HCT116 (cell line): ENCODE results near the gene LRRC2. TPM values are rescaled to one million over a fixed set of nuclear protein-coding genes. Genes with fewer than 3 reads are reported as not detected.
A peak's percentile ranks its signal among the peaks of the same experiment; 100 is the strongest.

Experiments used
- ATAC-seq: fragments of 200-7000 bp; cut with Tn5 transposase; 2 replicates; pipeline ENCODE4 v1.9.1; 2020; ENCODE audit warnings: mild to moderate bottlenecking, moderate library complexity
- BruUV-seq: library from RNA; stranded (reverse); fragments of 400-500 nt; replicated peaks from 2 replicates; lab custom pipeline; 2021; lab: Mats Ljungman, UMichigan
- CTCF ChIA-PET: fragments of 300-600 bp; sonication (Branson Sonifier 250); formaldehyde crosslinking; loops from one replicate; lab custom pipeline; 2021; ENCODE audit warnings: antibody characterized with exemption; lab: Charles Lee
- POLR2A ChIA-PET: fragments of 300-600, 350-600 bp; sonication (Branson Sonifier 250); formaldehyde crosslinking; loops from one replicate; lab custom pipeline; 2021; ENCODE audit warnings: antibody characterized with exemption; lab: Charles Lee
- RAD21 ChIA-PET, 2 experiments: fragments of 300-600 bp; sonication (Branson Sonifier 250); formaldehyde crosslinking; loops; one replicate each; lab custom pipeline; 2023; ENCODE audit warnings: low total read pairs in 2 of 2; ENCODE audit not compliant: uncharacterized antibody in 2 of 2, unreplicated experiment in 2 of 2, low non-redundant PET in 1 of 2; lab: Charles Lee
- DNase-seq: peaks from one replicate; pipeline ENCODE4 v3.0.0-alpha.2; 2010; ENCODE audit warnings: low read depth, low spot score
- H2AFZ ChIP-seq: fragments of 200-600 bp; shearing (Covaris generic), sonication (generic); 2 replicates; pipeline ENCODE4 v1.6.1; 2017; ENCODE audit warnings: low read depth, mixed run types, mixed read lengths, antibody characterized with exemption, low read length; ENCODE audit not compliant: poor library complexity, severe bottlenecking
- H3K27ac ChIP-seq: 2 replicates; pipeline ENCODE4 v1.5.1; 2012; ENCODE audit warnings: low read depth, low read length
- H3K27me3 ChIP-seq: fragments of 200-600 bp; sonication (generic); 2 replicates; pipeline ENCODE4 v1.6.1; 2016; ENCODE audit warnings: mixed run types, low read length, mixed read lengths; ENCODE audit not compliant: insufficient read depth
- H3K36me3 ChIP-seq, 2 experiments: fragments of 200-500 bp in 1 of 2; fragments of 200-600 bp in 1 of 2; sonication (Bioruptor generic) in 1 of 2; sonication (generic) in 1 of 2; 2 replicates each; pipeline versions ENCODE4 v1.5.1 to v1.6.1; 2014 to 2016; ENCODE audit warnings: low read length in 2 of 2, inconsistent platforms in 1 of 2, mixed read lengths in 1 of 2, mixed run types in 1 of 2; ENCODE audit not compliant: insufficient read depth in 2 of 2, control insufficient read depth in 1 of 2
- H3K4me1 ChIP-seq, 2 experiments: fragments of 200-600 bp in 1 of 2; sonication (generic) in 1 of 2; 2 replicates each; pipeline versions ENCODE4 v1.5.1 to v1.6.1; 2012 to 2017; ENCODE audit warnings: low read length in 2 of 2, inconsistent platforms in 1 of 2, mild to moderate bottlenecking in 1 of 2, mixed read lengths in 1 of 2, mixed run types in 1 of 2, moderate library complexity in 1 of 2; ENCODE audit not compliant: insufficient read depth in 2 of 2, control insufficient read depth in 1 of 2
- H3K4me2 ChIP-seq: fragments of 200-600 bp; sonication (generic); 2 replicates; pipeline ENCODE4 v1.6.1; 2017; ENCODE audit warnings: mixed run types, low read length, mixed read lengths
- H3K4me3 ChIP-seq, 2 experiments: fragments of 200-600 bp in 1 of 2; sonication (generic) in 1 of 2; replicated peaks in 1 of 2; 2 replicates each; pipeline ENCODE4 v1.5.1; 2011 to 2016; ENCODE audit warnings: low read length in 2 of 2, control low read depth in 1 of 2, low read depth in 1 of 2, mild to moderate bottlenecking in 1 of 2, mixed read lengths in 1 of 2, mixed run types in 1 of 2
- H3K79me2 ChIP-seq: fragments of 200-600 bp; sonication (generic); 2 replicates; pipeline ENCODE4 v1.6.1; 2017; ENCODE audit warnings: mild to moderate bottlenecking, mixed run types, low read length, moderate library complexity, mixed read lengths; ENCODE audit not compliant: insufficient read depth
- H3K9ac ChIP-seq: fragments of 200-600 bp; sonication (generic); 2 replicates; pipeline ENCODE4 v1.6.1; 2016; ENCODE audit warnings: low read length, mixed read lengths
- H3K9me2 ChIP-seq: fragments of 200-600 bp; sonication (generic), shearing (Covaris generic); 2 replicates; pipeline ENCODE4 v1.6.1; 2017; ENCODE audit warnings: mixed run types, mild to moderate bottlenecking, moderate library complexity; ENCODE audit not compliant: insufficient read depth
- H3K9me3 ChIP-seq, 2 experiments: fragments of 200-500 bp in 1 of 2; fragments of 200-600 bp in 1 of 2; sonication (Bioruptor generic) in 1 of 2; sonication (generic) in 1 of 2; 2 replicates each; pipeline ENCODE4 v1.6.1; 2014 to 2017; ENCODE audit warnings: low read length in 2 of 2, mixed read lengths in 2 of 2, inconsistent platforms in 1 of 2, low read depth in 1 of 2, mild to moderate bottlenecking in 1 of 2, mixed run types in 1 of 2, moderate library complexity in 1 of 2; ENCODE audit not compliant: control insufficient read depth in 1 of 2, insufficient read depth in 1 of 2
- H4K20me1 ChIP-seq: fragments of 200-600 bp; sonication (generic), shearing (Covaris generic); 2 replicates; pipeline ENCODE4 v1.6.1; 2017; ENCODE audit warnings: mixed run types, mild to moderate bottlenecking, moderate library complexity; ENCODE audit not compliant: insufficient read depth
- CBX3 ChIP-seq: IDR thresholded peaks from 2 replicates; pipeline ENCODE4 v1.6.1; 2012; ENCODE audit warnings: low read depth
- CEBPB ChIP-seq: IDR thresholded peaks from 2 replicates; pipeline ENCODE4 v1.6.1; 2012; ENCODE audit warnings: low read depth
- EGR1 ChIP-seq: IDR thresholded peaks from 2 replicates; pipeline ENCODE4 v1.6.1; 2012; ENCODE audit warnings: low read depth
- EZH2phosphoT487 ChIP-seq: fragments of 200-600 bp; IDR thresholded peaks from 2 replicates; pipeline ENCODE4 v1.6.1; 2018; ENCODE audit warnings: antibody characterized with exemption, borderline replicate concordance
- FOSL1 ChIP-seq: IDR thresholded peaks from 2 replicates; pipeline ENCODE4 v1.6.1; 2012; ENCODE audit warnings: low read depth
- JUND ChIP-seq: IDR thresholded peaks from 2 replicates; pipeline ENCODE4 v1.6.1; 2012
- POLR2A ChIP-seq: IDR thresholded peaks from 2 replicates; pipeline ENCODE4 v1.7.0; 2011; ENCODE audit warnings: borderline replicate concordance; ENCODE audit not compliant: insufficient read depth, insufficient read length; ENCODE audit errors: extremely low read depth
- POLR2AphosphoS5 ChIP-seq: IDR thresholded peaks from 2 replicates; pipeline ENCODE4 v1.6.1; 2011; ENCODE audit warnings: mild to moderate bottlenecking, low read depth, low read length, moderate library complexity
- SP1 ChIP-seq: IDR thresholded peaks from 2 replicates; pipeline ENCODE4 v1.6.1; 2012; ENCODE audit warnings: low read depth
- SRF ChIP-seq: IDR thresholded peaks from 2 replicates; pipeline ENCODE4 v1.6.1; 2012; ENCODE audit warnings: low read depth
- YY1 ChIP-seq: IDR thresholded peaks from 2 replicates; pipeline ENCODE4 v1.6.1; 2011; ENCODE audit warnings: low read length, low read depth, moderate library complexity, mild to moderate bottlenecking; ENCODE audit not compliant: insufficient replicate concordance; ENCODE audit errors: extremely low read depth
- ZFX ChIP-seq: fragments of 450-650 bp; IDR thresholded peaks from 2 replicates; pipeline ENCODE4 v1.6.1; 2017
- intact Hi-C: fragments of 100-400 bp; cut with micrococcal nuclease; formaldehyde crosslinking; loops from 2 replicates; pipeline ENCODE4 v1.10.0; 2022
- total RNA-seq: library from RNA; stranded (reverse); gene quantifications from one replicate; pipeline ENCODE4 v1.2.1, GENCODE V29; 2021; ENCODE audit not compliant: unreplicated experiment
- TF ChIP-seq, protein P1 (sequence below): IDR thresholded peaks from 2 replicates; pipeline ENCODE4 v1.6.1; 2012

The LRRC2 gene
- total RNA-seq, 1 experiment from 2014 or later, result not detected

DNA sequence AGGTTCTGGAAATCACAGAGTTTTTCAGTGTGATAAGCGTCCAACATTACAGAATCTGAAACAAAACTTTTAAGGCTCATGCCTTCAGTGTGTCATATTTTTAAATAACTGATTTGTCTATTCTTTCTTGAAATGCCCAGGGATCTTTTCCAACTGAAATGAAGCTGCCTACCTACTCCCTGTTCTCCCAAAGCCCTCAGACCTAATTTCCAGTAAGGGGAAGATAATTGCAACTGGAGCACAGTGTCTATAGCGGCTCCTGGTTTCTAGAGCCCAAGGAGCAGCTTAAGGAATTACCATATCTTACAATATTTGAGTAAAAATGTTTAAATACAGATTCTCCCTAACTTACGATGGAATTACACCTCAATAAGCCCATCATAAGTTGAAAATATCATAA, 33.0 kb downstream of the LRRC2 start:
- TF ChIP-seq YY1, result no peak
- Histone ChIP-seq H2AFZ (no peak overlapping the region), H4K20me1 (no peaks in the 10 kb centered on the region), H3K4me1 (peaks cover 0 to 8% of the 10 kb centered on the region in 2 experiments; a peak in 2 of 4 replicates), H3K9ac (no peak overlapping the region), H3K9me2 (no peaks in the 10 kb centered on the region), H3K9me3 (no peaks in the 10 kb centered on the region), H3K4me2 (no peak overlapping the region), H3K79me2 (no peaks in the 10 kb centered on the region), H3K27me3 (no peaks in the 10 kb centered on the region), H3K36me3 (no peaks in the 10 kb centered on the region), H3K4me3 (no peak overlapping the region), H3K27ac (no peak overlapping the region)
- ChIA-PET POLR2A (no interaction called here), RAD21 (no interaction called here), CTCF (no interaction called here)
- ATAC-seq (no peak), DNase-seq (no peak)
- intact Hi-C loops, result no loop called here
- BruUV-seq, result no TSS peak

DNA sequence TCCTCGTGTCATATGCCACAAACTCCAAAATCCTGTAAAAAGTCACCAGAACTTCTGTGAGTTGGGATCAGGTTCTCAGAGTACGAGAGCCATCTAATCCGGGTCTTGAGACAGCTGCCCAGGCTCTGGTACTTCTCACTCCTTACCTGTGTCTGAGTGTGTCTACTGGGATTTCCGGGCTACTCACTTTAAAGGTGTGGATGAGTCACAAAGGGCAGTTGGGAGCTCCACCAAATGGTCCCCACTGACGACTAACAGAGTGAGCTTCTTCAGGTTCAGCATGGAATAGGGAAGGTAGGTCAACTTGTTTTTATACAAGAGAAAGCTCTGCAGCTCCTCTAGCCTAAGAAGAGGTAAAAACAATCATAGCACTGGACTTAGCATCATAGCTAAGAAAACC, 38.9 kb downstream of the LRRC2 start:
- TF ChIP-seq JUND, result peak; percentile 65
- TF ChIP-seq CEBPB, result no peak
- TF ChIP-seq SP1, result 0 out of 2 replicates have a peak, but pooled peaks have one; percentile 26
- TF ChIP-seq, protein P1, sequence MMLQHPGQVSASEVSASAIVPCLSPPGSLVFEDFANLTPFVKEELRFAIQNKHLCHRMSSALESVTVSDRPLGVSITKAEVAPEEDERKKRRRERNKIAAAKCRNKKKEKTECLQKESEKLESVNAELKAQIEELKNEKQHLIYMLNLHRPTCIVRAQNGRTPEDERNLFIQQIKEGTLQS, result no peak
- TF ChIP-seq EGR1, result no peak
- TF ChIP-seq EZH2phosphoT487, result no peak
- peak; percentile 65 for TF ChIP-seq FOSL1
- no peak for TF ChIP-seq ZFX
- TF ChIP-seq CBX3, result peak; percentile 39; the same call in 1 of the 2 replicates
- no peak for TF ChIP-seq SRF
- no peak for TF ChIP-seq POLR2AphosphoS5
- TF ChIP-seq POLR2A, result no peak
- BruUV-seq, result no TSS peak
- ChIA-PET CTCF (interaction anchor here (1.1 kb wide), 1 partner anchor 31 kb away, joined by 3 read pairs; no protein-coding TSS in a partner anchor), POLR2A (no interaction called here), RAD21 (no interaction called here)
- DNase-seq (no peak), ATAC-seq (peak; percentile 72)
- Histone ChIP-seq H3K4me2 (peak overlapping the region; percentile 14; the same call in 1 of the 2 replicates), H3K36me3 (no peaks in the 10 kb centered on the region), H3K4me3 (no peak overlapping the region), H3K79me2 (no peaks in the 10 kb centered on the region), H3K9me3 (no peaks in the 10 kb centered on the region), H3K9ac (no peak overlapping the region), H4K20me1 (no peaks in the 10 kb centered on the region), H3K4me1 (peaks cover 0 to 20% of the 10 kb centered on the region in 2 experiments; a peak in 2 of 4 replicates), H3K9me2 (no peaks in the 10 kb centered on the region), H3K27me3 (no peaks in the 10 kb centered on the region), H3K27ac (no peak overlapping the region), H2AFZ (peak overlapping the region; percentile 66)
- intact Hi-C loops, result no loop called here
